ENCODE measurements around the gene PPFIA2. TPM values are rescaled to one million over a fixed set of nuclear protein-coding genes. Genes with fewer than 3 reads are reported as not detected.
A peak's percentile ranks its signal among the peaks of the same experiment; 100 is the strongest.

PPFIA2 gene
- total and polyA plus RNA-seq, 10 of the 15 experiments (the other 5 are each of a cell fraction or from before 2014, with no cell fraction given), result 0.06 to 0.39 (median 0.18) TPM; not detected in 6

DNA sequence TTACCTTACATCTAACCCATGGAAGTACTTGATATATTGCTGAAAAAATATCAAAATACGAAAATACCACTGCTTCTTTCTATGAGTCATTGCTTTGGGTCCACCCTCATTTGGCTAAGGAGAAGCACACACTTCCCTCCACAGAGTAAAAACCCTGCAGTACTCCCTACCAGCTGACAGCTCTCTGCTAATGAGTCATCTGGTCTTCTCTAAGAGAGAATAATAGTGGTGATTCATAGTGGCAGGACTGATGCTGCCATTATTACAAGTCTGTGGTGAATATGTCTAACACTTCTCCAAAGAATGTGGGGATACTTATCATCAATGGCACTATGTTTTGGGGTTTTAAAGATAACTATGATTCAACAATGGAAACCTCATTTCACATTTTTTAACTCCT lies 90.7 kb downstream of the PPFIA2 start:
- DNase-seq (ENCODE audit: low read depth, low spot score) (no peak), FAIRE-seq (no peak), ATAC-seq (peak; percentile 96)
- ChIA-PET SMC1A (ENCODE audit: uncharacterized antibody, unreplicated experiment) (interaction anchor here (0.6 kb wide), 1 partner anchor 8 kb away, joined by 3 read pairs; no protein-coding TSS in a partner anchor), POLR2A (no interaction called here), RAD21 (ENCODE audit: unreplicated experiment) (no interaction called here), CTCF (interaction anchor here (0.6 kb wide), 1 partner anchor 11 kb away, joined by 3 read pairs; no protein-coding TSS in a partner anchor)
- no peak overlapping the region for H3K4me2 ChIP-seq (ENCODE audit: control insufficient read depth, insufficient read depth)
- no peaks in the 10 kb centered on the region for H3K9me3 ChIP-seq (replicated peaks; ENCODE audit: control insufficient read depth, insufficient read depth, low read length)
- WGBS (ENCODE audit: insufficient coverage, insufficient replicate concordance, low lambda C conversion rate, missing lambda C conversion rate), result 0% methylated on average over 1 of the region's 1 CpG
- no peak overlapping the region for H3K4me3 ChIP-seq
- intact Hi-C loops (cut with micrococcal nuclease; ENCODE audit: unreplicated experiment) (no loop called here), in situ Hi-C loops (cut with MboI) (no loop called here)
- H3K4me1 ChIP-seq (ENCODE audit: control insufficient read depth, insufficient read depth, low read length), result no peaks in the 10 kb centered on the region
- H3K27ac ChIP-seq (ENCODE audit: control insufficient read depth, insufficient read depth), result no peak overlapping the region
- BruUV-seq (replicated peaks), result no TSS peak
- H3K36me3 ChIP-seq (ENCODE audit: control insufficient read depth in 2 of 2, insufficient read depth in 2 of 2, low read length in 1 of 2), result no peaks in the 10 kb centered on the region
- H4K20me1 ChIP-seq (ENCODE audit: control insufficient read depth, insufficient read depth), result no peaks in the 10 kb centered on the region
- H3K79me2 ChIP-seq (ENCODE audit: control insufficient read depth, insufficient read depth, low read length), result no peaks in the 10 kb centered on the region
- H3K9ac ChIP-seq (ENCODE audit: control insufficient read depth, insufficient read depth, low read length), result no peak overlapping the region
- H3K27me3 ChIP-seq (replicated peaks in 1 of 2; ENCODE audit: control insufficient read depth in 2 of 2, insufficient read depth in 2 of 2, low read length in 1 of 2), result no peaks in the 10 kb centered on the region
- no peak overlapping the region for H2AFZ ChIP-seq (ENCODE audit: control insufficient read depth, low read depth, low read length)
- TF ChIP-seq TCF3 (IDR thresholded peaks at IDR 0.05; ENCODE audit: borderline replicate concordance, insufficient read depth, low read depth, low read length) (no peak), IRF4 (IDR thresholded peaks at IDR 0.05; ENCODE audit: low read depth, low read length) (peak; percentile 42; the same call in 1 of the 2 replicates), ATF7 (IDR thresholded peaks at IDR 0.05; ENCODE audit: low read depth) (peak; percentile 67), ZNF207 (IDR thresholded peaks at IDR 0.05; ENCODE audit: borderline replicate concordance) (no peak), STAT1 (conservative IDR thresholded peaks at IDR 0.05) (no peak), IKZF2 (IDR thresholded peaks at IDR 0.05) (peak; percentile 67 to 79), NFXL1 (IDR thresholded peaks at IDR 0.05; ENCODE audit: borderline replicate concordance) (no peak), BCL11A (IDR thresholded peaks at IDR 0.05; ENCODE audit: low read depth, low read length) (0 out of 2 replicates have a peak, but pooled peaks have one; percentile 48), MTA2 (IDR thresholded peaks at IDR 0.05; ENCODE audit: low read depth) (peak; percentile 83), RUNX3 (IDR thresholded peaks at IDR 0.05; ENCODE audit: low read length) (peak; percentile 29; the same call in 1 of the 2 replicates), BHLHE40 (IDR thresholded peaks at IDR 0.05; ENCODE audit: borderline replicate concordance in 1 of 2, low read depth in 2 of 2, low read length in 1 of 2) (0 out of 4 replicates have a peak, but pooled peaks of 1 of the 2 experiments have one; percentile 12), EP300 (IDR thresholded peaks at IDR 0.05; ENCODE audit: borderline replicate concordance in 1 of 2, control insufficient read depth in 1 of 2, low read depth in 2 of 2, low read length in 2 of 2) (peak in 1 of 2 experiments; percentile 58; a peak in 1 of 4 replicates), JUNB (IDR thresholded peaks at IDR 0.05) (peak; percentile 60), RFX5 (IDR thresholded peaks at IDR 0.05; ENCODE audit: low read depth, low read length) (no peak), IKZF1 (conservative IDR thresholded peaks at IDR 0.05) (0 out of 2 replicates have a peak, but pooled peaks have one; percentile 28), BMI1 (IDR thresholded peaks at IDR 0.05; ENCODE audit: borderline replicate concordance) (no peak), PML (IDR thresholded peaks at IDR 0.05; ENCODE audit: low read length) (no peak), ZNF24 (IDR thresholded peaks at IDR 0.05) (no peak), RAD51 (IDR thresholded peaks at IDR 0.05) (peak; percentile 16; the same call in 1 of the 2 replicates)
- TF ChIP-seq, protein P1, sequence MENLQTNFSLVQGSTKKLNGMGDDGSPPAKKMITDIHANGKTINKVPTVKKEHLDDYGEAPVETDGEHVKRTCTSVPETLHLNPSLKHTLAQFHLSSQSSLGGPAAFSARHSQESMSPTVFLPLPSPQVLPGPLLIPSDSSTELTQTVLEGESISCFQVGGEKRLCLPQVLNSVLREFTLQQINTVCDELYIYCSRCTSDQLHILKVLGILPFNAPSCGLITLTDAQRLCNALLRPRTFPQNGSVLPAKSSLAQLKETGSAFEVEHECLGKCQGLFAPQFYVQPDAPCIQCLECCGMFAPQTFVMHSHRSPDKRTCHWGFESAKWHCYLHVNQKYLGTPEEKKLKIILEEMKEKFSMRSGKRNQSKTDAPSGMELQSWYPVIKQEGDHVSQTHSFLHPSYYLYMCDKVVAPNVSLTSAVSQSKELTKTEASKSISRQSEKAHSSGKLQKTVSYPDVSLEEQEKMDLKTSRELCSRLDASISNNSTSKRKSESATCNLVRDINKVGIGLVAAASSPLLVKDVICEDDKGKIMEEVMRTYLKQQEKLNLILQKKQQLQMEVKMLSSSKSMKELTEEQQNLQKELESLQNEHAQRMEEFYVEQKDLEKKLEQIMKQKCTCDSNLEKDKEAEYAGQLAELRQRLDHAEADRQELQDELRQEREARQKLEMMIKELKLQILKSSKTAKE (IDR thresholded peaks at IDR 0.05; ENCODE audit: low read depth, poor library complexity, severe bottlenecking), result peak; percentile 97
- TF ChIP-seq, protein P2, sequence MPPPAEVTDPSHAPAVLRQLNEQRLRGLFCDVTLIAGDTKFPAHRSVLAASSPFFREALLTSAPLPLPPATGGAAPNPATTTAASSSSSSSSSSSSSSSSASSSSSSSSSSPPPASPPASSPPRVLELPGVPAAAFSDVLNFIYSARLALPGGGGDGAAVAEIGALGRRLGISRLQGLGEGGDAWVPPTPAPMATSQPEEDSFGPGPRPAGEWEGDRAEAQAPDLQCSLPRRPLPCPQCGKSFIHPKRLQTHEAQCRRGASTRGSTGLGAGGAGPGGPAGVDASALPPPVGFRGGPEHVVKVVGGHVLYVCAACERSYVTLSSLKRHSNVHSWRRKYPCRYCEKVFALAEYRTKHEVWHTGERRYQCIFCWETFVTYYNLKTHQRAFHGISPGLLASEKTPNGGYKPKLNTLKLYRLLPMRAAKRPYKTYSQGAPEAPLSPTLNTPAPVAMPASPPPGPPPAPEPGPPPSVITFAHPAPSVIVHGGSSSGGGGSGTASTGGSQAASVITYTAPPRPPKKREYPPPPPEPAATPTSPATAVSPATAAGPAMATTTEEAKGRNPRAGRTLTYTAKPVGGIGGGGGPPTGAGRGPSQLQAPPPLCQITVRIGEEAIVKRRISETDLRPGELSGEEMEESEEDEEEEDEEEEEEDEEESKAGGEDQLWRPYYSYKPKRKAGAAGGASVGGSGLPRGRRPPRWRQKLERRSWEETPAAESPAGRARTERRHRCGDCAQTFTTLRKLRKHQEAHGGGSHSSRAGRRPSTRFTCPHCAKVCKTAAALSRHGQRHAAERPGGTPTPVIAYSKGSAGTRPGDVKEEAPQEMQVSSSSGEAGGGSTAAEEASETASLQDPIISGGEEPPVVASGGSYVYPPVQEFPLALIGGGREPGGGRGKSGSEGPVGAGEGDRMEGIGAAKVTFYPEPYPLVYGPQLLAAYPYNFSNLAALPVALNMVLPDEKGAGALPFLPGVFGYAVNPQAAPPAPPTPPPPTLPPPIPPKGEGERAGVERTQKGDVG (CRISPR knock-in tag; IDR thresholded peaks at IDR 0.05), result no peak

Measured in GM12878 (cell line).